HL-60 (cell line): ENCODE data around the gene MRGPRX2.

Experiments
- CTCF ChIP-seq: IDR thresholded peaks from one replicate; pipeline ENCODE4 v1.5.1; 2011; ENCODE audit warnings: low read length, control low read depth, inconsistent platforms; ENCODE audit not compliant: insufficient read depth
- GABPA ChIP-seq: IDR thresholded peaks from 2 replicates; pipeline ENCODE4 v1.6.1; 2012; ENCODE audit warnings: low read depth
- POLR2AphosphoS5 ChIP-seq: IDR thresholded peaks from 2 replicates; pipeline ENCODE4 v1.6.1; 2012; ENCODE audit warnings: low read depth

GRCh38 chr11:19040051-19040450, 20.5 kb downstream of the MRGPRX2 start:
- TF ChIP-seq CTCF (no peak), POLR2AphosphoS5 (no peak), GABPA (no peak)
